ENCODE measurements around the gene CA9. TPM values are rescaled to one million over a fixed set of nuclear protein-coding genes. Genes with fewer than 3 reads are reported as not detected.

The CA9 gene
- total RNA-seq, 2 experiments from 2014 or later: 1.1 to 1.2 TPM

- POLR2A ChIA-PET: interaction anchor here (1.0 kb wide), 1 partner anchor 52 kb away, joined by 3 read pairs; the partner anchor contains the start of genes CREB3 and TLN1
- Mint-ChIP-seq H3K4me3 (no peak overlapping the region), H3K4me1 (peaks cover 4% of the 10 kb centered on the region), H3K27me3 (peaks cover 10% of the 10 kb centered on the region), H3K9me3 (no peaks in the 10 kb centered on the region), H3K36me3 (ENCODE audit: low read depth) (no peaks in the 10 kb centered on the region), H3K27ac (no peak overlapping the region)
- no peak for DNase-seq
- CTCF ChIA-PET: interaction anchor here (1.5 kb wide), 1 partner anchor 16 kb away, joined by 6 read pairs; no protein-coding TSS in a partner anchor
These were observed 6.8 kb downstream of the CA9 start for GRCh38 chr9:35680331-35681105.

- DNase-seq: no peak
- ChIA-PET CTCF (no interaction called here), POLR2A (no interaction called here)
- Mint-ChIP-seq H3K4me1 (peaks cover under 1% of the 10 kb centered on the region), H3K36me3 (ENCODE audit: low read depth) (no peaks in the 10 kb centered on the region), H3K9me3 (no peaks in the 10 kb centered on the region), H3K4me3 (no peak overlapping the region), H3K27ac (no peak overlapping the region), H3K27me3 (peaks cover 6% of the 10 kb centered on the region)
These were observed 7.7 kb downstream of the CA9 start for GRCh38 chr9:35681341-35682002.

- POLR2A ChIA-PET: no interaction called here
- no peak for DNase-seq
- H3K27me3 Mint-ChIP-seq: peaks cover 4% of the 10 kb centered on the region
These were observed 8.3 kb downstream of the CA9 start for GRCh38 chr9:35682051-35682450.

GRCh38 chr9:35682520-35683315, 9.0 kb downstream of the CA9 start:
- Mint-ChIP-seq H3K4me1 (peaks cover 1% of the 10 kb centered on the region), H3K27ac (no peak overlapping the region), H3K9me3 (no peaks in the 10 kb centered on the region), H3K4me3 (no peak overlapping the region), H3K36me3 (ENCODE audit: low read depth) (no peaks in the 10 kb centered on the region), H3K27me3 (no peaks in the 10 kb centered on the region)
- CTCF ChIA-PET: interaction anchor here (0.6 to 2.5 kb wide), 2 partner anchors 12 to 15 kb away, joined by 4 to 15 read pairs; no protein-coding TSS in a partner anchor
- no peak for DNase-seq
- POLR2A ChIA-PET: interaction anchor here (2.0 kb wide), 1 partner anchor 48 kb away, joined by 6 read pairs; no protein-coding TSS in a partner anchor

More at GRCh38 chr9:35682051-35682450, 8.3 kb downstream of the CA9 start:
- Mint-ChIP-seq H3K27ac (no peak overlapping the region), H3K4me1 (no peaks in the 10 kb centered on the region), H3K9me3 (no peaks in the 10 kb centered on the region), H3K36me3 (ENCODE audit: low read depth) (no peaks in the 10 kb centered on the region), H3K4me3 (no peak overlapping the region)
- CTCF ChIA-PET: interaction anchor here (0.6 kb wide), 1 partner anchor 13 kb away, joined by 4 read pairs; no protein-coding TSS in a partner anchor

GRCh38 chr9:35683323-35683722, 9.6 kb downstream of the CA9 start:
- Mint-ChIP-seq H3K4me3 (no peak overlapping the region), H3K36me3 (ENCODE audit: low read depth) (no peaks in the 10 kb centered on the region), H3K4me1 (peaks cover 1% of the 10 kb centered on the region), H3K27me3 (no peaks in the 10 kb centered on the region), H3K27ac (no peak overlapping the region), H3K9me3 (no peaks in the 10 kb centered on the region)
- no peak for DNase-seq
- CTCF ChIA-PET: interaction anchor here (1.4 to 2.5 kb wide), 2 partner anchors 14 to 26 kb away, joined by 5 to 15 read pairs; partner anchors contain the start of genes CCDC107 and RMRP
- POLR2A ChIA-PET: interaction anchor here (2.0 kb wide), 1 partner anchor 48 kb away, joined by 6 read pairs; no protein-coding TSS in a partner anchor

- H3K36me3 Mint-ChIP-seq (ENCODE audit: low read depth): no peaks in the 10 kb centered on the region
- H3K27ac Mint-ChIP-seq: no peak overlapping the region
- H3K4me1 Mint-ChIP-seq: peaks cover 10% of the 10 kb centered on the region
- POLR2A ChIA-PET: interaction anchor here (2.0 kb wide), 1 partner anchor 46 kb away, joined by 6 read pairs; no protein-coding TSS in a partner anchor
- H3K9me3 Mint-ChIP-seq: no peaks in the 10 kb centered on the region
- no peak overlapping the region for H3K4me3 Mint-ChIP-seq
- no peaks in the 10 kb centered on the region for H3K27me3 Mint-ChIP-seq
- CTCF ChIA-PET: interaction anchor here (2.5 kb wide), 1 partner anchor 12 kb away, joined by 15 read pairs; no protein-coding TSS in a partner anchor
- DNase-seq: no peak
These were observed 11.2 kb downstream of the CA9 start for GRCh38 chr9:35684921-35685320.

GRCh38 chr9:35685506-35685905, 11.8 kb downstream of the CA9 start:
- H3K9me3 Mint-ChIP-seq: no peaks in the 10 kb centered on the region
- peaks cover 12% of the 10 kb centered on the region for H3K4me1 Mint-ChIP-seq
- no peaks in the 10 kb centered on the region for H3K27me3 Mint-ChIP-seq
- DNase-seq: no peak
- no peaks in the 10 kb centered on the region for H3K36me3 Mint-ChIP-seq (ENCODE audit: low read depth)
- no peak overlapping the region for H3K27ac Mint-ChIP-seq
- ChIA-PET POLR2A (interaction anchor here (1.1 kb wide), 1 partner anchor 38 kb away, joined by 3 read pairs; no protein-coding TSS in a partner anchor), CTCF (interaction anchor here (2.5 kb wide), 1 partner anchor 12 kb away, joined by 15 read pairs; no protein-coding TSS in a partner anchor)
- H3K4me3 Mint-ChIP-seq: no peak overlapping the region

- Mint-ChIP-seq H3K27me3 (no peaks in the 10 kb centered on the region), H3K36me3 (ENCODE audit: low read depth) (no peaks in the 10 kb centered on the region), H3K4me1 (peaks cover 21% of the 10 kb centered on the region), H3K9me3 (no peaks in the 10 kb centered on the region), H3K27ac (no peak overlapping the region), H3K4me3 (no peak overlapping the region)
- ChIA-PET POLR2A (interaction anchor here (1.1 kb wide), 1 partner anchor 39 kb away, joined by 3 read pairs; no protein-coding TSS in a partner anchor), CTCF (interaction anchor here (0.9 to 2.3 kb wide), 4 partner anchors 10 to 39 kb away, joined by 3 to 21 read pairs (median 4); partner anchors contain the start of genes CCDC107 and RMRP)
- no peak for DNase-seq
These were observed 12.8 kb downstream of the CA9 start for GRCh38 chr9:35686222-35687203.

- Mint-ChIP-seq H3K36me3 (ENCODE audit: low read depth) (no peaks in the 10 kb centered on the region), H3K4me3 (no peak overlapping the region), H3K27me3 (no peaks in the 10 kb centered on the region), H3K4me1 (peaks cover 24% of the 10 kb centered on the region), H3K27ac (no peak overlapping the region), H3K9me3 (no peaks in the 10 kb centered on the region)
- DNase-seq: no peak
- POLR2A ChIA-PET: interaction anchor here (2.0 kb wide), 1 partner anchor 22 kb away, joined by 7 read pairs; the partner anchor contains the start of gene ARHGEF39
- CTCF ChIA-PET: interaction anchor here (0.8 to 2.5 kb wide), 6 partner anchors 10 to 84 kb away, joined by 3 to 21 read pairs (median 8); partner anchors contain the start of genes CCDC107 and RMRP
These were observed 13.6 kb downstream of the CA9 start for GRCh38 chr9:35687306-35687705.

GRCh38 chr9:35687972-35688557, 14.3 kb downstream of the CA9 start:
- Mint-ChIP-seq H3K27ac (no peak overlapping the region), H3K27me3 (no peaks in the 10 kb centered on the region), H3K4me1 (peaks cover 24% of the 10 kb centered on the region), H3K4me3 (no peak overlapping the region), H3K9me3 (no peaks in the 10 kb centered on the region), H3K36me3 (ENCODE audit: low read depth) (no peaks in the 10 kb centered on the region)
- ChIA-PET POLR2A (interaction anchor here (0.9 to 4.6 kb wide), 6 partner anchors 8 to 43 kb away, joined by 3 to 24 read pairs (median 4); partner anchors contain the start of genes ARHGEF39, SIT1 and TLN1), CTCF (interaction anchor here (0.8 to 2.5 kb wide), 8 partner anchors 9 to 84 kb away, joined by 3 to 21 read pairs (median 4); partner anchors contain the start of genes CCDC107 and RMRP)
- DNase-seq: no peak
